Smooth muscle cell (in vitro differentiated cells): ENCODE measurements around the gene SLC16A10. TPM values are rescaled to one million over a fixed set of nuclear protein-coding genes. Genes with fewer than 3 reads are reported as not detected.

Experiments used
- DNase-seq: peaks from one replicate; lab custom pipeline; 2025; ENCODE audit not compliant: unreplicated experiment; lab: John Stamatoyannopoulos, UW
- H2AFZ ChIP-seq: fragments of 200-600 bp; sonication (generic); 2 replicates; pipeline ENCODE4 v1.6.0; 2016; ENCODE audit warnings: antibody characterized with exemption, low read depth, mild to moderate bottlenecking
- H3F3A ChIP-seq: fragments of 200-600 bp; sonication (generic); 2 replicates; pipeline ENCODE4 v1.6.0; 2017; ENCODE audit warnings: antibody characterized with exemption, low read depth
- H3K27ac ChIP-seq: fragments of 200-600 bp; sonication (generic); 2 replicates; pipeline ENCODE4 v1.5.1; 2016; ENCODE audit warnings: low read depth, mild to moderate bottlenecking
- H3K27me3 ChIP-seq: fragments of 200-600 bp; sonication (generic); 2 replicates; pipeline ENCODE4 v1.6.1; 2016; ENCODE audit warnings: low read depth, mild to moderate bottlenecking
- H3K36me3 ChIP-seq: fragments of 200-600 bp; sonication (generic); 2 replicates; pipeline ENCODE4 v1.5.1; 2016; ENCODE audit warnings: low read depth
- H3K4me1 ChIP-seq: fragments of 200-600 bp; sonication (generic); 2 replicates; pipeline ENCODE4 v1.5.1; 2016; ENCODE audit warnings: low read depth
- H3K4me2 ChIP-seq: fragments of 200-600 bp; sonication (generic); 2 replicates; pipeline ENCODE4 v1.6.0; 2016; ENCODE audit warnings: mild to moderate bottlenecking
- H3K4me3 ChIP-seq: fragments of 200-600 bp; sonication (generic); 2 replicates; pipeline ENCODE4 v1.5.1; 2016; ENCODE audit warnings: mild to moderate bottlenecking
- H3K79me2 ChIP-seq: fragments of 200-600 bp; sonication (generic); 2 replicates; pipeline ENCODE4 v1.6.0; 2016; ENCODE audit warnings: low read depth, mild to moderate bottlenecking
- H3K9ac ChIP-seq: fragments of 200-600 bp; sonication (generic); 2 replicates; pipeline ENCODE4 v1.6.0; 2016; ENCODE audit warnings: low read depth
- H3K9me3 ChIP-seq: fragments of 200-600 bp; sonication (generic); replicated peaks from 2 replicates; pipeline ENCODE4 v1.5.1; 2016; ENCODE audit warnings: low read depth
- H4K20me1 ChIP-seq: fragments of 200-600 bp; sonication (generic); 2 replicates; pipeline ENCODE4 v1.6.0; 2016; ENCODE audit warnings: low read depth
- WGBS: methylation state at CpG from one replicate; pipeline ENCODE4 v1.1.7; 2016; ENCODE audit warnings: low lambda C conversion rate; 5-methylcytosine and 5-hydroxymethylcytosine counted together
- polyA plus RNA-seq: library from polyadenylated mRNA; unstranded; fragments of >200 nt; fragmentation: Nextera tagmentation; extraction: Ambion mirVana; gene quantifications from 2 replicates; pipeline ENCODE4 v1.2.1, GENCODE V29; 2016
- total RNA-seq: library from RNA; depleted of rRNA; stranded (reverse); fragments of >200 nt; gene quantifications from 2 replicates; pipeline ENCODE4 v1.2.3, GENCODE V29; 2014
- TF ChIP-seq, protein P1 (sequence below): fragments of 200-600 bp; sonication (generic); IDR thresholded peaks from 2 replicates; pipeline ENCODE4 v1.5.1; 2017; ENCODE audit warnings: borderline replicate concordance, mild to moderate bottlenecking, antibody characterized with exemption; ENCODE audit not compliant: insufficient read depth, poor library complexity, severe bottlenecking

The SLC16A10 gene
- total and polyA plus RNA-seq, 2 experiments from 2014 or later: 0.87 to 1.4 TPM

GRCh38 chr6:111211411-111212030 is 124.2 kb downstream of the SLC16A10 start:
- TF ChIP-seq, protein P1, sequence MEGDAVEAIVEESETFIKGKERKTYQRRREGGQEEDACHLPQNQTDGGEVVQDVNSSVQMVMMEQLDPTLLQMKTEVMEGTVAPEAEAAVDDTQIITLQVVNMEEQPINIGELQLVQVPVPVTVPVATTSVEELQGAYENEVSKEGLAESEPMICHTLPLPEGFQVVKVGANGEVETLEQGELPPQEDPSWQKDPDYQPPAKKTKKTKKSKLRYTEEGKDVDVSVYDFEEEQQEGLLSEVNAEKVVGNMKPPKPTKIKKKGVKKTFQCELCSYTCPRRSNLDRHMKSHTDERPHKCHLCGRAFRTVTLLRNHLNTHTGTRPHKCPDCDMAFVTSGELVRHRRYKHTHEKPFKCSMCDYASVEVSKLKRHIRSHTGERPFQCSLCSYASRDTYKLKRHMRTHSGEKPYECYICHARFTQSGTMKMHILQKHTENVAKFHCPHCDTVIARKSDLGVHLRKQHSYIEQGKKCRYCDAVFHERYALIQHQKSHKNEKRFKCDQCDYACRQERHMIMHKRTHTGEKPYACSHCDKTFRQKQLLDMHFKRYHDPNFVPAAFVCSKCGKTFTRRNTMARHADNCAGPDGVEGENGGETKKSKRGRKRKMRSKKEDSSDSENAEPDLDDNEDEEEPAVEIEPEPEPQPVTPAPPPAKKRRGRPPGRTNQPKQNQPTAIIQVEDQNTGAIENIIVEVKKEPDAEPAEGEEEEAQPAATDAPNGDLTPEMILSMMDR: no peak
- H3K79me2 ChIP-seq: no peaks in the 10 kb centered on the region
- no peak for DNase-seq
- H3F3A ChIP-seq: no peaks in the 10 kb centered on the region
- no peak overlapping the region for H3K4me3 ChIP-seq
- H2AFZ ChIP-seq: no peak overlapping the region
- WGBS: 85% methylated on average over 6 of the region's 6 CpGs
- H3K4me1 ChIP-seq: no peaks in the 10 kb centered on the region
- H3K27ac ChIP-seq: no peak overlapping the region
- no peak overlapping the region for H3K4me2 ChIP-seq
- no peaks in the 10 kb centered on the region for H3K27me3 ChIP-seq
- H3K9ac ChIP-seq: no peak overlapping the region
- no peaks in the 10 kb centered on the region for H3K36me3 ChIP-seq
- H3K9me3 ChIP-seq: no peaks in the 10 kb centered on the region
- no peaks in the 10 kb centered on the region for H4K20me1 ChIP-seq

- no peak overlapping the region for H3K4me2 ChIP-seq
- TF ChIP-seq, protein P1: no peak
These were observed 125.3 kb downstream of the SLC16A10 start for GRCh38 chr6:111212625-111213024.

GRCh38 chr6:111215131-111215530 is 127.8 kb downstream of the SLC16A10 start:
- Histone ChIP-seq H3K4me3 (no peak overlapping the region), H3K4me2 (no peak overlapping the region), H3K9me3 (no peaks in the 10 kb centered on the region), H3K27me3 (no peaks in the 10 kb centered on the region), H3K79me2 (no peaks in the 10 kb centered on the region), H3K4me1 (no peaks in the 10 kb centered on the region), H3K9ac (no peak overlapping the region), H4K20me1 (no peaks in the 10 kb centered on the region), H3F3A (no peaks in the 10 kb centered on the region), H2AFZ (no peak overlapping the region), H3K36me3 (no peaks in the 10 kb centered on the region), H3K27ac (no peak overlapping the region)
- no peak for DNase-seq
- TF ChIP-seq, protein P1: no peak
- WGBS: 65% methylated on average over 1 of the region's 1 CpG

More at GRCh38 chr6:111212625-111213024, 125.3 kb downstream of the SLC16A10 start:
- Histone ChIP-seq H3F3A (no peaks in the 10 kb centered on the region), H3K9ac (no peak overlapping the region), H3K79me2 (no peaks in the 10 kb centered on the region), H3K4me3 (no peak overlapping the region), H3K9me3 (no peaks in the 10 kb centered on the region), H3K4me1 (no peaks in the 10 kb centered on the region), H3K27ac (no peak overlapping the region), H3K36me3 (no peaks in the 10 kb centered on the region), H2AFZ (no peak overlapping the region), H3K27me3 (no peaks in the 10 kb centered on the region), H4K20me1 (no peaks in the 10 kb centered on the region)
- no peak for DNase-seq
- 88% methylated on average over 3 of the region's 3 CpGs for WGBS

GRCh38 chr6:111219785-111220184 is 132.5 kb downstream of the SLC16A10 start:
- H3K27me3 ChIP-seq: no peaks in the 10 kb centered on the region
- H3K4me2 ChIP-seq: no peak overlapping the region
- no peaks in the 10 kb centered on the region for H3K79me2 ChIP-seq
- no peaks in the 10 kb centered on the region for H3K9me3 ChIP-seq
- TF ChIP-seq, protein P1: no peak
- H3K27ac ChIP-seq: no peak overlapping the region
- H4K20me1 ChIP-seq: no peaks in the 10 kb centered on the region
- H3K4me1 ChIP-seq: no peaks in the 10 kb centered on the region
- no peaks in the 10 kb centered on the region for H3F3A ChIP-seq
- H3K4me3 ChIP-seq: no peak overlapping the region
- H2AFZ ChIP-seq: no peak overlapping the region
- H3K9ac ChIP-seq: no peak overlapping the region
- WGBS: 94% methylated on average over 6 of the region's 6 CpGs
- DNase-seq: no peak
- no peaks in the 10 kb centered on the region for H3K36me3 ChIP-seq
